OCI-LY1 (cell line): Measurements from ENCODE around the gene TMEM150C.

Experiments used
- H2AFZ ChIP-seq: fragments of 200-600 bp; sonication (generic), shearing (Covaris generic); 2 replicates; pipeline ENCODE4 v1.6.0; 2014; ENCODE audit warnings: antibody characterized with exemption, mild to moderate bottlenecking, low read length
- H3F3A ChIP-seq: fragments of 200-600 bp; sonication (generic), shearing (Covaris generic); 2 replicates; pipeline ENCODE4 v1.6.0; 2014; ENCODE audit warnings: mild to moderate bottlenecking, antibody characterized with exemption, low read length, moderate library complexity; ENCODE audit not compliant: insufficient read depth
- H3K27ac ChIP-seq: fragments of 200-600 bp; sonication (generic); 2 replicates; pipeline ENCODE4 v1.5.1; 2014; ENCODE audit warnings: low read length, mixed run types, mild to moderate bottlenecking, low read depth; ENCODE audit not compliant: poor library complexity, severe bottlenecking
- H3K27me3 ChIP-seq: fragments of 200-600 bp; sonication (generic); 2 replicates; pipeline ENCODE4 v1.6.0; 2014; ENCODE audit warnings: antibody characterized with exemption, mild to moderate bottlenecking, low read length, moderate library complexity; ENCODE audit not compliant: insufficient read depth
- H3K36me3 ChIP-seq: fragments of 200-600 bp; sonication (generic); 2 replicates; pipeline ENCODE4 v1.6.1; 2014; ENCODE audit warnings: mild to moderate bottlenecking, antibody characterized with exemption, low read length, moderate library complexity, mixed read lengths; ENCODE audit not compliant: insufficient read depth
- H3K4me1 ChIP-seq: fragments of 200-600 bp; sonication (generic); 2 replicates; pipeline ENCODE4 v1.5.1; 2014; ENCODE audit warnings: mild to moderate bottlenecking, low read length, moderate library complexity; ENCODE audit not compliant: insufficient read depth, severe bottlenecking
- H3K4me2 ChIP-seq: fragments of 200-600 bp; sonication (generic), shearing (Covaris generic); 2 replicates; pipeline ENCODE4 v1.6.1; 2014; ENCODE audit warnings: low read length
- H3K4me3 ChIP-seq: fragments of 200-600 bp; sonication (generic); 2 replicates; pipeline ENCODE4 v1.5.1; 2014; ENCODE audit warnings: low read length, low read depth, mild to moderate bottlenecking, mixed read lengths; ENCODE audit not compliant: poor library complexity, severe bottlenecking
- H3K79me2 ChIP-seq: fragments of 200-600 bp; shearing (Covaris generic); 2 replicates; pipeline ENCODE4 v1.6.1; 2016; ENCODE audit warnings: mixed run types, low read length, mixed read lengths; ENCODE audit not compliant: insufficient read depth
- H3K9ac ChIP-seq: fragments of 200-600 bp; sonication (generic), shearing (Covaris generic); 2 replicates; pipeline ENCODE4 v1.6.1; 2014; ENCODE audit warnings: mild to moderate bottlenecking, low read length, mixed read lengths
- H3K9me2 ChIP-seq: fragments of 200-600 bp; sonication (generic), shearing (Covaris generic); 2 replicates; pipeline ENCODE4 v1.6.1; 2014; ENCODE audit warnings: low read depth, mild to moderate bottlenecking, low read length, mixed read lengths
- H3K9me3 ChIP-seq: fragments of 200-600 bp; shearing (Covaris generic); 2 replicates; pipeline ENCODE4 v1.6.1; 2014; ENCODE audit warnings: low read length, mixed read lengths
- H4K20me1 ChIP-seq: fragments of 200-600 bp; sonication (generic), shearing (Covaris generic); 2 replicates; pipeline ENCODE4 v1.6.0; 2016; ENCODE audit warnings: mild to moderate bottlenecking, low read length; ENCODE audit not compliant: insufficient read depth
- CTCF ChIP-seq: fragments of 200-600 bp; sonication (generic), shearing (Covaris generic); IDR thresholded peaks from 2 replicates; pipeline ENCODE4 v1.5.1; 2017; ENCODE audit warnings: mild to moderate bottlenecking, antibody characterized with exemption, low read length, moderate library complexity, mixed read lengths
- EZH2 ChIP-seq: fragments of 200-600 bp; sonication (generic), shearing (Covaris generic); IDR thresholded peaks from 2 replicates; pipeline ENCODE4 v1.8.0; 2017; ENCODE audit warnings: borderline replicate concordance, mixed run types, mild to moderate bottlenecking, antibody characterized with exemption, low read length, moderate library complexity, mixed read lengths

The TMEM150C gene

GRCh38 chr4:82501154-82501442, 60.7 kb downstream of the TMEM150C start:
- no peak for TF ChIP-seq EZH2
- no peak for TF ChIP-seq CTCF
- H3K4me3 ChIP-seq = no peak overlapping the region
- no peak overlapping the region for H2AFZ ChIP-seq
- no peak overlapping the region for H3K27ac ChIP-seq
- no peaks in the 10 kb centered on the region for H3K36me3 ChIP-seq
- no peak overlapping the region for H3K9ac ChIP-seq
- no peaks in the 10 kb centered on the region for H4K20me1 ChIP-seq
- H3K4me1 ChIP-seq = no peaks in the 10 kb centered on the region
- H3K27me3 ChIP-seq = no peaks in the 10 kb centered on the region
- no peaks in the 10 kb centered on the region for H3F3A ChIP-seq
- no peaks in the 10 kb centered on the region for H3K9me2 ChIP-seq
- no peak overlapping the region for H3K4me2 ChIP-seq
- H3K9me3 ChIP-seq = no peaks in the 10 kb centered on the region
- H3K79me2 ChIP-seq = no peaks in the 10 kb centered on the region

GRCh38 chr4:82500435-82501153, 61.2 kb downstream of the TMEM150C start:
- H4K20me1 ChIP-seq = no peaks in the 10 kb centered on the region
- H3F3A ChIP-seq = no peaks in the 10 kb centered on the region
- no peak overlapping the region for H3K4me3 ChIP-seq
- H3K9me3 ChIP-seq = no peaks in the 10 kb centered on the region
- no peaks in the 10 kb centered on the region for H3K79me2 ChIP-seq
- no peak for TF ChIP-seq CTCF
- no peak for TF ChIP-seq EZH2
- H3K36me3 ChIP-seq = no peaks in the 10 kb centered on the region
- H3K27ac ChIP-seq = no peak overlapping the region
- H3K4me2 ChIP-seq = no peak overlapping the region
- no peak overlapping the region for H3K9ac ChIP-seq
- no peaks in the 10 kb centered on the region for H3K27me3 ChIP-seq
- no peaks in the 10 kb centered on the region for H3K9me2 ChIP-seq
- no peak overlapping the region for H2AFZ ChIP-seq
- H3K4me1 ChIP-seq = no peaks in the 10 kb centered on the region

GRCh38 chr4:82499738-82500434, 61.9 kb downstream of the TMEM150C start:
- H3K9ac ChIP-seq = no peak overlapping the region
- no peaks in the 10 kb centered on the region for H3K9me2 ChIP-seq
- H3K36me3 ChIP-seq = no peaks in the 10 kb centered on the region
- H3K27me3 ChIP-seq = no peaks in the 10 kb centered on the region
- no peaks in the 10 kb centered on the region for H3K9me3 ChIP-seq
- no peaks in the 10 kb centered on the region for H3F3A ChIP-seq
- H3K4me3 ChIP-seq = no peak overlapping the region
- no peak overlapping the region for H2AFZ ChIP-seq
- no peaks in the 10 kb centered on the region for H3K79me2 ChIP-seq
- TF ChIP-seq CTCF (no peak), EZH2 (no peak)
- H3K4me2 ChIP-seq = no peak overlapping the region
- no peaks in the 10 kb centered on the region for H4K20me1 ChIP-seq
- H3K27ac ChIP-seq = no peak overlapping the region
- no peaks in the 10 kb centered on the region for H3K4me1 ChIP-seq
